GM23338 (cell line): Measurements from ENCODE around the gene LDLRAD3. TPM values are rescaled to one million over a fixed set of nuclear protein-coding genes. Genes with fewer than 3 reads are reported as not detected.

Source experiments
- ATAC-seq: fragments of 200-7000 bp; cut with Tn5 transposase; 3 replicates; pipeline ENCODE4 v1.9.1; 2020
- DNase-seq: peaks from one replicate; pipeline ENCODE4 v3.0.0-alpha.2; 2015; ENCODE audit warnings: low spot score
- H2AFZ ChIP-seq: fragments of 200-600 bp; sonication (generic); 2 replicates; pipeline ENCODE4 v1.8.0; 2016; ENCODE audit warnings: antibody characterized with exemption, mild to moderate bottlenecking, moderate library complexity
- H3F3A ChIP-seq: fragments of 200-600 bp; sonication (generic); replicated peaks from 2 replicates; pipeline ENCODE4 v1.8.0; 2017; ENCODE audit warnings: antibody characterized with exemption, mixed run types, low read depth
- H3K27ac ChIP-seq: fragments of 200-600 bp; sonication (generic); 2 replicates; pipeline ENCODE4 v1.6.1; 2016; ENCODE audit warnings: low read depth
- H3K27me3 ChIP-seq: fragments of 200-600 bp; sonication (generic); 2 replicates; pipeline ENCODE4 v1.8.0; 2016; ENCODE audit warnings: mild to moderate bottlenecking, mixed run types, moderate library complexity; ENCODE audit not compliant: insufficient read depth
- H3K36me3 ChIP-seq: fragments of 200-600 bp; sonication (generic); 2 replicates; pipeline ENCODE4 v1.8.0; 2016; ENCODE audit warnings: mild to moderate bottlenecking; ENCODE audit not compliant: insufficient read depth
- H3K4me1 ChIP-seq: fragments of 200-600 bp; sonication (generic); 2 replicates; pipeline ENCODE4 v1.8.0; 2016; ENCODE audit warnings: mild to moderate bottlenecking, moderate library complexity; ENCODE audit not compliant: insufficient read depth
- H3K4me2 ChIP-seq: fragments of 200-600 bp; sonication (generic); 2 replicates; pipeline ENCODE4 v1.7.1; 2017; ENCODE audit warnings: mixed run types
- H3K4me3 ChIP-seq: fragments of 200-600 bp; sonication (generic); 2 replicates; pipeline ENCODE4 v1.6.1; 2016; ENCODE audit warnings: mixed run types
- H3K79me2 ChIP-seq: fragments of 200-600 bp; sonication (generic); replicated peaks from 2 replicates; pipeline ENCODE4 v1.8.0; 2017; ENCODE audit warnings: mild to moderate bottlenecking; ENCODE audit not compliant: insufficient read depth
- H3K9me2 ChIP-seq: fragments of 200-600 bp; sonication (generic); 2 replicates; pipeline ENCODE4 v1.8.0; 2017; ENCODE audit not compliant: insufficient read depth
- H4K20me1 ChIP-seq: fragments of 200-600 bp; sonication (generic); replicated peaks from 2 replicates; pipeline ENCODE4 v1.8.0; 2017; ENCODE audit warnings: mild to moderate bottlenecking; ENCODE audit not compliant: insufficient read depth
- H3K27ac Mint-ChIP-seq: 2 replicates; pipeline ENCODE4 v1.8.0; 2020; ENCODE audit warnings: inconsistent platforms, mild to moderate bottlenecking, moderate library complexity, mixed read lengths
- H3K27me3 Mint-ChIP-seq: 3 replicates; pipeline ENCODE4 v1.8.0; 2022; ENCODE audit warnings: low read depth, mild to moderate bottlenecking, moderate library complexity, mixed read lengths, inconsistent platforms; ENCODE audit not compliant: insufficient read depth, poor library complexity
- H3K36me3 Mint-ChIP-seq: 3 replicates; pipeline ENCODE4 v1.8.0; 2021; ENCODE audit warnings: low read depth, mild to moderate bottlenecking, inconsistent platforms, moderate library complexity, mixed read lengths
- H3K4me1 Mint-ChIP-seq: 3 replicates; pipeline ENCODE4 v1.8.0; 2020; ENCODE audit warnings: mild to moderate bottlenecking, inconsistent platforms, mixed read lengths
- H3K4me3 Mint-ChIP-seq: 3 replicates; pipeline ENCODE4 v1.8.0; 2021; ENCODE audit warnings: moderate library complexity, mild to moderate bottlenecking, inconsistent platforms, mixed read lengths
- H3K9me3 Mint-ChIP-seq: 3 replicates; pipeline ENCODE4 v1.8.0; 2020; ENCODE audit warnings: moderate library complexity, mild to moderate bottlenecking, inconsistent platforms, mixed read lengths
- CTCF ChIP-seq, 2 experiments: fragments of 200-600 bp in 1 of 2; sonication (generic) in 1 of 2; conservative IDR thresholded peaks; 2 replicates each; pipeline versions ENCODE4 v1.5.1 to v1.6.1; 2016 to 2017; ENCODE audit warnings: antibody characterized with exemption in 2 of 2, low read depth in 2 of 2, mild to moderate bottlenecking in 2 of 2, moderate library complexity in 1 of 2
- EZH2 ChIP-seq: fragments of 200-600 bp; sonication (generic); IDR thresholded peaks from one replicate; pipeline ENCODE4 v1.8.0; 2017; ENCODE audit warnings: antibody characterized with exemption, mild to moderate bottlenecking, low read depth; ENCODE audit not compliant: unreplicated experiment
- EZH2phosphoT487 ChIP-seq: fragments of 200-600 bp; sonication (generic); IDR thresholded peaks from one replicate; pipeline ENCODE4 v1.8.1; 2018; ENCODE audit warnings: antibody characterized with exemption; ENCODE audit not compliant: unreplicated experiment
- POLR2AphosphoS5 ChIP-seq: IDR thresholded peaks from 2 replicates; pipeline ENCODE4 v1.6.1; 2016; ENCODE audit warnings: antibody characterized with exemption, low read depth
- STAT1 ChIP-seq: IDR thresholded peaks from one replicate; pipeline ENCODE4 v1.6.1; 2016; ENCODE audit warnings: antibody characterized with exemption; ENCODE audit not compliant: unreplicated experiment
- ZNF462 ChIP-seq: fragments of 250-450 bp; sonication (Bioruptor Pico); IDR thresholded peaks from 2 replicates; pipeline ENCODE4 v1.5.0; 2020; ENCODE audit warnings: mild to moderate bottlenecking, moderate library complexity
- polyA plus RNA-seq: library from polyadenylated mRNA; unstranded; fragments of >200 nt; fragmentation: Nextera tagmentation; extraction: Ambion mirVana; gene quantifications from 2 replicates; pipeline ENCODE4 v1.2.1, GENCODE V29; 2016
- total RNA-seq: library from RNA; depleted of rRNA; stranded (reverse); fragments of >200 nt; shearing (Covaris generic); gene quantifications from 2 replicates; pipeline ENCODE4 v1.2.3, GENCODE V29; 2014

Gene LDLRAD3
- total and polyA plus RNA-seq, 2 experiments from 2014 or later: 8.5 to 19.4 TPM

- Histone ChIP-seq H4K20me1 (peaks cover 4% of the 10 kb centered on the region), H2AFZ (no peak overlapping the region), H3K79me2 (peaks cover 80% of the 10 kb centered on the region), H3K4me3 (no peak overlapping the region), H3K4me2 (no peak overlapping the region), H3K27ac (no peak overlapping the region), H3F3A (no peaks in the 10 kb centered on the region), H3K36me3 (no peaks in the 10 kb centered on the region), H3K27me3 (no peaks in the 10 kb centered on the region), H3K4me1 (peaks cover 29% of the 10 kb centered on the region), H3K9me2 (peaks cover 9% of the 10 kb centered on the region; the same call in 1 of the 2 replicates)
- peaks cover 27% of the 10 kb centered on the region for H3K9me3 Mint-ChIP-seq
- TF ChIP-seq EZH2: no peak
- no peak for TF ChIP-seq STAT1
- TF ChIP-seq EZH2phosphoT487: no peak
- no peak for TF ChIP-seq POLR2AphosphoS5
- TF ChIP-seq ZNF462: no peak
- ATAC-seq (peak; percentile 45; the same call in 2 of the 3 replicates), DNase-seq (no peak)
- no peak overlapping the region; the same call in 2 of the 3 replicates for H3K4me3 Mint-ChIP-seq
- H3K4me1 Mint-ChIP-seq: peaks cover 38% of the 10 kb centered on the region
- peaks cover 38% of the 10 kb centered on the region for H3K36me3 Mint-ChIP-seq
- peaks cover 4% of the 10 kb centered on the region for H3K27me3 Mint-ChIP-seq
- no peak overlapping the region for H3K27ac Mint-ChIP-seq
Observed at GRCh38 chr11:36000616-36001190, 56.8 kb downstream of the LDLRAD3 start.

- H2AFZ ChIP-seq: no peak overlapping the region
- peaks cover 29% of the 10 kb centered on the region for H3K4me1 ChIP-seq
- H3K4me3 Mint-ChIP-seq: peak overlapping the region; percentile 7; the same call in 1 of the 3 replicates
- peaks cover 72% of the 10 kb centered on the region for H3K79me2 ChIP-seq
- H3K27ac ChIP-seq: no peak overlapping the region
- ATAC-seq (peak; percentile 85), DNase-seq (peak; percentile 48)
- H3K27me3 Mint-ChIP-seq: peaks cover 4% of the 10 kb centered on the region
- peak overlapping the region; percentile 71 for H3K27ac Mint-ChIP-seq
- peaks cover 42% of the 10 kb centered on the region for H3K4me1 Mint-ChIP-seq
- no peaks in the 10 kb centered on the region for H3K27me3 ChIP-seq
- H3K9me3 Mint-ChIP-seq: peaks cover 28% of the 10 kb centered on the region
- H3F3A ChIP-seq: no peaks in the 10 kb centered on the region
- H3K36me3 ChIP-seq: no peaks in the 10 kb centered on the region
- H4K20me1 ChIP-seq: peaks cover 4% of the 10 kb centered on the region
- H3K36me3 Mint-ChIP-seq: peaks cover 36% of the 10 kb centered on the region
- H3K4me2 ChIP-seq: peak overlapping the region; percentile 17; the same call in 1 of the 2 replicates
- H3K9me2 ChIP-seq: peaks cover 11% of the 10 kb centered on the region
- H3K4me3 ChIP-seq: no peak overlapping the region
- TF ChIP-seq CTCF (conservative IDR thresholded peaks at IDR 0.05; ENCODE audit: low read depth in 2 of 2): no peak
Observed at GRCh38 chr11:36002196-36002595, 58.3 kb downstream of the LDLRAD3 start.
